Activated T-cell treated with anti-CD3 and anti-CD28 coated beads for 4 hours (primary cell): ENCODE measurements around the gene CDH13.
"Not testable (repeated sequence)": the region's sequence is repeated elsewhere in the genome, so short reads cannot be mapped to it uniquely, and the experiment has no call there.

Experiments
- DNase-seq: peaks from one replicate; pipeline ENCODE4 v3.0.0-alpha.2; 2020

Gene CDH13

GRCh38 chr16:82899731-82900450, 273.1 kb downstream of the CDH13 start:
- no peak for DNase-seq

GRCh38 chr16:82900559-82900958, 273.8 kb downstream of the CDH13 start:
- no peak for DNase-seq

GRCh38 chr16:82911925-82912324, 285.2 kb downstream of the CDH13 start:
- no peak for DNase-seq

- no peak for DNase-seq
Observed at GRCh38 chr16:82915139-82915824, 288.5 kb downstream of the CDH13 start.

GRCh38 chr16:82917886-82918595, 291.3 kb downstream of the CDH13 start:
- DNase-seq, result no peak

GRCh38 chr16:82924075-82924854, 297.5 kb downstream of the CDH13 start:
- no peak for DNase-seq

- DNase-seq, result no peak
Observed at GRCh38 chr16:82926500-82926899, 299.7 kb downstream of the CDH13 start.

- not testable (repeated sequence) for DNase-seq
Observed at GRCh38 chr16:82933933-82934332, 307.2 kb downstream of the CDH13 start.

- DNase-seq, result no peak
Observed at GRCh38 chr16:82935766-82936165, 309.0 kb downstream of the CDH13 start.

- DNase-seq, result no peak
Observed at GRCh38 chr16:82936941-82937551, 310.3 kb downstream of the CDH13 start.

GRCh38 chr16:82937926-82938520, 311.3 kb downstream of the CDH13 start:
- no peak for DNase-seq

GRCh38 chr16:82943371-82943770, 316.6 kb downstream of the CDH13 start:
- no peak for DNase-seq

- DNase-seq, result no peak
Observed at GRCh38 chr16:82945420-82946101, 318.8 kb downstream of the CDH13 start.

GRCh38 chr16:82947698-82948097, 320.9 kb downstream of the CDH13 start:
- DNase-seq, result no peak

- no peak for DNase-seq
Observed at GRCh38 chr16:82949016-82949415, 322.2 kb downstream of the CDH13 start.

GRCh38 chr16:82953517-82953916, 326.7 kb downstream of the CDH13 start:
- DNase-seq, result no peak

- no peak for DNase-seq
Observed at GRCh38 chr16:82954224-82954929, 327.6 kb downstream of the CDH13 start.

- no peak for DNase-seq
Observed at GRCh38 chr16:82955741-82956348, 329.1 kb downstream of the CDH13 start.

GRCh38 chr16:82957212-82957611, 330.4 kb downstream of the CDH13 start:
- no peak for DNase-seq

- no peak for DNase-seq
Observed at GRCh38 chr16:82960918-82961317, 334.1 kb downstream of the CDH13 start.
